ENCODE data around the gene ANKFN1.

ANKFN1 gene

DNA sequence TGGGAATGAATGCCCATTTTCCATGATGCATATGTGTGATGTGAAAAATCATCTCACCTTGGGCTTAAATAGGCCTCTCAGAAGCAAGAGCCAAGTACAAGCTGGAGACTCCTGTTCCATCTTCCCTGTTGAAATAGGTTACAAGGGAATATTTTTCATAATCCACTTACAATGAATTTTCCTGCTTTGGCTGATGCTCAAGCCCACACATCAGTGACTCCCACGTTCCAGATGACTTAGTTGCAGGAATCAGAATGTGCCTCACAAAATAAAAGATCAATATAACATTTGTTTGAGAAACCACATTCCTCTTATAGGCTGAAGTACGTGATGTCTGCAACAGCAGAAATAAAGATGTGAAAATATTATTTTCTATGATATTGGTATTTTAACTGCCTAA lies 24.1 kb downstream of the ANKFN1 start:
- Histone ChIP-seq H3K27ac (ENCODE audit: insufficient read depth, low read depth, low read length, poor library complexity, severe bottlenecking) (no peak overlapping the region), H3K4me3 (ENCODE audit: insufficient read depth, low read depth, low read length) (no peak overlapping the region), H3K4me1 (ENCODE audit: control insufficient read depth, insufficient read depth, low read length) (peaks cover 16% of the 10 kb centered on the region), H3K27me3 (ENCODE audit: control insufficient read depth, insufficient read depth, low read length, poor library complexity, severe bottlenecking) (no peaks in the 10 kb centered on the region), H3K9me3 (ENCODE audit: control insufficient read depth, low read length) (no peaks in the 10 kb centered on the region), H3K36me3 (ENCODE audit: control insufficient read depth, insufficient read depth, low read length) (no peaks in the 10 kb centered on the region)
- 90 to 100% methylated on average over 1 of the region's 2 CpGs for WGBS, 2 experiments

DNA sequence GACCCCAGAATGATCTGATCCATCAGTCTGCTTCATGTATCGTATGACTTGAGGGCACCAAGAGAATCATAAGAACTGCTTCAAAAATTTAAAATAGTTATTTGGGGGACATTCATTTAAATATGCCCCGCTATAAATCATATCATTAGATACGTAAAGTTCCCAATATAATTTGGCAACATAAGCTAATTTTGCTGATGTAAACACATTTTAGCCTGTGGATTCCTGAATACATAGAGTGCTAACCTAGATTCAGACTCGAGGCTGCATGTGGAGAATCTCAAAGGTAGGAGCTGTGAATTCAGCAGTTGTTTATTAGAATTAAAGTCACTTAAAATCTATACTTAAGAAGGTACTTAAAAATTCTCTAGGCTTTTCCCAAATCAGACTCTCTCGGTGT lies 24.9 kb downstream of the ANKFN1 start:
- H3K9me3 ChIP-seq (ENCODE audit: control insufficient read depth, low read length), result no peaks in the 10 kb centered on the region
- H3K27ac ChIP-seq (ENCODE audit: insufficient read depth, low read depth, low read length, poor library complexity, severe bottlenecking), result no peak overlapping the region
- WGBS, 2 experiments, result 92 to 100% methylated on average over 4 to 5 of the region's 5 CpGs
- H3K4me1 ChIP-seq (ENCODE audit: control insufficient read depth, insufficient read depth, low read length), result peaks cover 8% of the 10 kb centered on the region
- no peak overlapping the region for H3K4me3 ChIP-seq (ENCODE audit: insufficient read depth, low read depth, low read length)
- H3K27me3 ChIP-seq (ENCODE audit: control insufficient read depth, insufficient read depth, low read length, poor library complexity, severe bottlenecking), result no peaks in the 10 kb centered on the region
- no peaks in the 10 kb centered on the region for H3K36me3 ChIP-seq (ENCODE audit: control insufficient read depth, insufficient read depth, low read length)

DNA sequence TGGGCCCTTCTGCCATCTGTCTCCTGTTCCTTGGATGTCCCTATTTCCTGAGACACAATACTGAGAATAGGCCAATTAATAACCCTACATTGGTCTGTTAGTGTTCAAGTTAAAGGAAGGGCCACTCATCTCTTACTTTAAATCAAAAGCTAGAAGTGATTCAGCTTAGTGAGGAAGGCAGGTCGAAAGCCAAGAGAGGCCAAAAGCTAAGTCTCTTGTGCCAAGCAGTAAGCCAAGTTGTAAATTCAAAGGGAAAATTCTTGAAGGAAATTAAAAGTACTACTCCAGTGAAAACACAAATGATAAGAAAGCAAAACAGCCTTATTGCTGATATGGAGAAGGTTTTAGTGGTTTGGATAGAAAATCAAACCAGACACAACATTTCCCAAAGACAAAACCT lies 28.8 kb downstream of the ANKFN1 start:
- H3K36me3 ChIP-seq (ENCODE audit: control insufficient read depth, insufficient read depth, low read length), result no peaks in the 10 kb centered on the region
- H3K27ac ChIP-seq (ENCODE audit: insufficient read depth, low read depth, low read length, poor library complexity, severe bottlenecking), result no peak overlapping the region
- WGBS, 2 experiments, result 90 to 100% methylated on average over 1 of the region's 1 CpG
- H3K4me1 ChIP-seq (ENCODE audit: control insufficient read depth, insufficient read depth, low read length), result no peaks in the 10 kb centered on the region
- H3K4me3 ChIP-seq (ENCODE audit: insufficient read depth, low read depth, low read length), result no peak overlapping the region
- no peaks in the 10 kb centered on the region for H3K27me3 ChIP-seq (ENCODE audit: control insufficient read depth, insufficient read depth, low read length, poor library complexity, severe bottlenecking)
- H3K9me3 ChIP-seq (ENCODE audit: control insufficient read depth, low read length), result no peaks in the 10 kb centered on the region

DNA sequence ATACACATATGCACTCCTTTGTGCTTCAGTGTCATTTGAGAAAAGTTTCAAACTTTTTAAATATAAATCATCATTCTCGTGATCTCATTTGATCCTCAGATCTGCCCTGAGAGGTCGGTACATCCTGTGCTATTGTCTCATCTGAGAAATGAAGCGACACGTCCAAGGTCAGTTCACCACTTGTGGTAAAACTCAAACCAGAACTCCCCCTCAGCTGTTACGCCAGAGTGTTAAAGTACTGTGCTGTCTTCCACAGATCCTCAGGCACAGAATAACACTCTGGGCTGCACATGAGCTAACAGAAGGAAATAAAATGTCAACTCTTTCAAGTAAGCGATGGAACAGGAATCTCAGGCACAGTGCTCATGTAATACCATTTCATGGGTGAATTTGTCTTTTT lies 31.4 kb downstream of the ANKFN1 start:
- H3K27ac ChIP-seq (ENCODE audit: insufficient read depth, low read depth, low read length, poor library complexity, severe bottlenecking), result no peak overlapping the region
- no peaks in the 10 kb centered on the region for H3K36me3 ChIP-seq (ENCODE audit: control insufficient read depth, insufficient read depth, low read length)
- no peak overlapping the region for H3K4me3 ChIP-seq (ENCODE audit: insufficient read depth, low read depth, low read length)
- H3K27me3 ChIP-seq (ENCODE audit: control insufficient read depth, insufficient read depth, low read length, poor library complexity, severe bottlenecking), result no peaks in the 10 kb centered on the region
- no peaks in the 10 kb centered on the region for H3K4me1 ChIP-seq (ENCODE audit: control insufficient read depth, insufficient read depth, low read length)
- no peaks in the 10 kb centered on the region for H3K9me3 ChIP-seq (ENCODE audit: control insufficient read depth, low read length)
- WGBS, 2 experiments, result 95% methylated on average over 6 of the region's 6 CpGs

DNA sequence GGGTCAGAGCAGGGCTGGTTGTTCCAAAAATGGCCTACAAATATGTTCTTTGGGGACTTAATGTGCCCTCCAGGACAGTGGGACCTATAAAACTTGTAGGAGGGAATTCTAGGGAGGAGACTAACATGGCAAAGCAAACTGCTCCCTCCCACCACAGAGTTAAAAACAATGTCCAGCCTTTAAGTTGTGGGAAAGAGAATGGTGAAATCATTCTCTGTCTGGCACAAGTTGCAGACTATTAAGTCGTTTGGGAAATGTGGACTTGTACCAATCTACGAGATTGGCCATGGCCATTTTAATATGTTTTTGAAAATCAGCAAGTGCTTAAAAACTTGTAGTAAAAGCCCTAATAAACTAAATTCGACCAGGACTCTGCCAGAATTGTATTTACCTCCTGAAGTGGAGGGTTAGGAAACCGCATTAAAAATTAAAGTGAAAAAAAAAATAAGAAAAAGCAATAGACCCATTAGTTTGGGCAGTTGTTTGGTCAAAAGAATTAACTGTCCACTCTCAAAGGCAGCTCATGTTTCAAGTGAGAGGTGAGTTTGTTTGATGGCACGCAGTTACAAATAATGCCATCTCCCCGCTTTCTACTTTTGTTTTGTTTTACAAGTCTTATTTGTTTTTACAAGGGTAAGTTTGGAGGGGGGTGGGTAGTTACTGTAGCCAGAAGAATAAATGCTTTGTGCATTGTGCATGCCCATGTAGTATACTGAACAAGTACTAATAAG lies 32.4 kb downstream of the ANKFN1 start:
- H3K4me3 ChIP-seq (ENCODE audit: insufficient read depth, low read depth, low read length), result no peak overlapping the region
- no peaks in the 10 kb centered on the region for H3K36me3 ChIP-seq (ENCODE audit: control insufficient read depth, insufficient read depth, low read length)
- no peaks in the 10 kb centered on the region for H3K9me3 ChIP-seq (ENCODE audit: control insufficient read depth, low read length)
- H3K27ac ChIP-seq (ENCODE audit: insufficient read depth, low read depth, low read length, poor library complexity, severe bottlenecking), result no peak overlapping the region
- H3K4me1 ChIP-seq (ENCODE audit: control insufficient read depth, insufficient read depth, low read length), result no peaks in the 10 kb centered on the region
- no peaks in the 10 kb centered on the region for H3K27me3 ChIP-seq (ENCODE audit: control insufficient read depth, insufficient read depth, low read length, poor library complexity, severe bottlenecking)
- WGBS, 2 experiments, result 86 to 96% methylated on average over 5 to 6 of the region's 6 CpGs

DNA sequence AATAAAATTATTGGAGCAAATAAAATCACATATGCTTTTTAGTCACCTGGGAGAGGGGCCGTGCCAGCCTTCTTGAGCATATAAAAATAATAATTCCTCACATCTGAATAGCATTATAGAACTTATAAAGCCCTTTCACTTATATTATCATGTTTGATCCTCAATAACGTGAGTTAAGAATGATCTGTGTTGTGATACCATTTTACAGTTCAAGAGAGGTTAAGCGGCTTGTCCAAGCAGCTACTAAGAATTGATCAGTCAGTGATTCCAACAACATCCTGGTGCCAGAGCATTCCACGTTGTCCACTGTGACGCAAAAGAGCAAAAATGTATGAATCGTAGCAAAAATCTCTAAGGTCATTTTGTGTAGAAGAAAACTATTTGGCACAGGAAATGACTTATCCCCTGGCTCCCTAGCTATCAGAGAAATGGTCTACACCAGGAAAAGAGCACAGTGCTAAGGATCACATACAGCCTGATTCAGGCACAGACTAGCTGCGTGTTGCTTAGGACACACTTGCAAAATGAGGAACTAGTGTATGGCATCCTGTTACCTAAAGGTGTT lies 33.0 kb downstream of the ANKFN1 start:
- 94 to 95% methylated on average over 6 to 7 of the region's 7 CpGs for WGBS, 2 experiments
- H3K36me3 ChIP-seq (ENCODE audit: control insufficient read depth, insufficient read depth, low read length), result no peaks in the 10 kb centered on the region
- H3K9me3 ChIP-seq (ENCODE audit: control insufficient read depth, low read length), result no peaks in the 10 kb centered on the region
- no peak overlapping the region for H3K27ac ChIP-seq (ENCODE audit: insufficient read depth, low read depth, low read length, poor library complexity, severe bottlenecking)
- H3K4me3 ChIP-seq (ENCODE audit: insufficient read depth, low read depth, low read length), result no peak overlapping the region
- H3K4me1 ChIP-seq (ENCODE audit: control insufficient read depth, insufficient read depth, low read length), result no peaks in the 10 kb centered on the region
- no peaks in the 10 kb centered on the region for H3K27me3 ChIP-seq (ENCODE audit: control insufficient read depth, insufficient read depth, low read length, poor library complexity, severe bottlenecking)

DNA sequence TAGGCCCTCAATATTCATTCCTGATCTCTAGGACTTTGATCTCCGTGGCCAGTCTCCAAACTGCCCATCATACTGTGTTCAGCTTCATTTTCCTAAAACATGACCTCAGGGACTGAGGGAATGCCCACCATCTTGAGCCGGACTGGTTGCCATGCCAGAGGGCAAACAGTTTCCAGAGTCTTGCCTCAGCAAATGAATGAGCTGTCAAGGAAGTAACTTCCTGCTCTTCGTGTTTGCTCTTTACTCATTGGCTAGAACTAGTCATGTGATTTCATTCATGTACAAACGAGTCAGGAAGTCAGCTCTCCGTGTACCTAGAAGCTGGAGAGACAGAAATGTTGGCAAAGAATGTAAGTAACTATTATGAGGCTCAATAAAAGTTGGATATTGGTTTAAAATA lies 50.2 kb downstream of the ANKFN1 start:
- 81 to 84% methylated on average over 5 of the region's 5 CpGs for WGBS, 2 experiments
- H3K9me3 ChIP-seq (ENCODE audit: control insufficient read depth, low read length), result no peaks in the 10 kb centered on the region
- no peak overlapping the region for H3K4me3 ChIP-seq (ENCODE audit: insufficient read depth, low read depth, low read length)
- H3K4me1 ChIP-seq (ENCODE audit: control insufficient read depth, insufficient read depth, low read length), result no peaks in the 10 kb centered on the region
- H3K27ac ChIP-seq (ENCODE audit: insufficient read depth, low read depth, low read length, poor library complexity, severe bottlenecking), result no peak overlapping the region
- H3K27me3 ChIP-seq (ENCODE audit: control insufficient read depth, insufficient read depth, low read length, poor library complexity, severe bottlenecking), result no peaks in the 10 kb centered on the region
- H3K36me3 ChIP-seq (ENCODE audit: control insufficient read depth, insufficient read depth, low read length), result no peaks in the 10 kb centered on the region

DNA sequence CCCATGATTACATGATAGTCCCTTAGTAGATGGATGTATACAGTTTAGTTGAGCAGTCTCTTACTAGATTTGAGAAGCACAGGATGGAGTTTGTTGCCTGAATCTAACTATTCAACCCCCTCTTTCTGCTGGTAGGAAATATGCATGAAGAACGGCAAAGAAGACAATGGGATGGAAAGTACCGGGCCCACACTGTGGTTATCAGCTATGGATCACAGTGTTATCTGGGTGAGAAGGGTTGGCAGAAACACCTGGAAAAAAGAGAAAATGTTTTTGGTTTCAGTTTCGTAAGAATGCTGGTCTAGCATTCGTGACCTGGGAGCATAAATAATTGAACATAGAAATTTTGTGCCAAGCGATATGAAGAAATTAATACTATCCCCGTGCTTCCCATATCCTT lies 53.1 kb downstream of the ANKFN1 start:
- 93 to 96% methylated on average over 6 of the region's 6 CpGs for WGBS, 2 experiments
- Histone ChIP-seq H3K36me3 (ENCODE audit: control insufficient read depth, insufficient read depth, low read length) (no peaks in the 10 kb centered on the region), H3K9me3 (ENCODE audit: control insufficient read depth, low read length) (no peaks in the 10 kb centered on the region), H3K27ac (ENCODE audit: insufficient read depth, low read depth, low read length, poor library complexity, severe bottlenecking) (no peak overlapping the region), H3K4me3 (ENCODE audit: insufficient read depth, low read depth, low read length) (no peak overlapping the region), H3K27me3 (ENCODE audit: control insufficient read depth, insufficient read depth, low read length, poor library complexity, severe bottlenecking) (no peaks in the 10 kb centered on the region), H3K4me1 (ENCODE audit: control insufficient read depth, insufficient read depth, low read length) (no peaks in the 10 kb centered on the region)

DNA sequence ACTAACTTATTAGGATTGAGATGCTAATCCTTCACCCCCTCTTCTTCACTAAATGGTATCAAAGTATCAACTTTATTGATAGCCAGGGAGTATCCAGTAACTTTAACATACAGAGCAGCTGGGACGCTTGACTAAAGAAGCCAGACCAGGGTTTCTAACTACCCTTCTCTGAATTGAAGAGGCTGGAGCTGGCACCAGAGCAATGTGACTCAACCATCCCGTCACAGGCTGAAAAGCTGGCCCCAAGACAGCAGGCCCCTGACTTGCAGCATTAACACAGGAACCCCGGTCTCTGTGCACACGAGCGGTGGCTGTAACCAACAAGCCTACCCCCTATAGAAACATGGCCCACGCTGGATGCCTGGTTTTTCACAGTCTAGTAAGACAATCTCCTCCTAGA lies 59.8 kb downstream of the ANKFN1 start:
- H3K4me3 ChIP-seq (ENCODE audit: insufficient read depth, low read depth, low read length), result no peak overlapping the region
- no peaks in the 10 kb centered on the region for H3K4me1 ChIP-seq (ENCODE audit: control insufficient read depth, insufficient read depth, low read length)
- H3K9me3 ChIP-seq (ENCODE audit: control insufficient read depth, low read length), result no peaks in the 10 kb centered on the region
- no peaks in the 10 kb centered on the region for H3K36me3 ChIP-seq (ENCODE audit: control insufficient read depth, insufficient read depth, low read length)
- 89 to 97% methylated on average over 5 to 6 of the region's 6 CpGs for WGBS, 2 experiments
- H3K27ac ChIP-seq (ENCODE audit: insufficient read depth, low read depth, low read length, poor library complexity, severe bottlenecking), result no peak overlapping the region
- H3K27me3 ChIP-seq (ENCODE audit: control insufficient read depth, insufficient read depth, low read length, poor library complexity, severe bottlenecking), result no peaks in the 10 kb centered on the region

DNA sequence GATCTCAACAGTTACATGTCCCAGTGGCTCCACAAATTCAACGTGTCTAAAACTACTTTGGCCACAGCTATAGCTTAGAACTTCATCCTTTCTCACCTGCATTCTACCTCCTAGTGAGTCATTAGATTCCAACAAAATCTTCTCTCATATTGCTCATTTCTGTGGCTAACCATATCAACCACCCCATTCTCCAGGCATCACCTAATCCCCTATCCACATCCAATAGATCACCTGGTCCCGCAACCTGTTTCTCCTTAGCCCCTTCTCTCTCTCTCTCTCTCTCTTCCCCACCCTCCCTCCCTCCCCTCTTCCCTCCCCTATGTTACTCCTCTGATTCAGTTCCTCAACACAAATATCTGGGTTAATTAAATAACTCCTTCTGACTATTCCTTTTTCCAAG lies 64.6 kb downstream of the ANKFN1 start:
- Histone ChIP-seq H3K4me3 (ENCODE audit: insufficient read depth, low read depth, low read length) (no peak overlapping the region), H3K4me1 (ENCODE audit: control insufficient read depth, insufficient read depth, low read length) (peaks cover 5% of the 10 kb centered on the region), H3K9me3 (ENCODE audit: control insufficient read depth, low read length) (no peaks in the 10 kb centered on the region), H3K27me3 (ENCODE audit: control insufficient read depth, insufficient read depth, low read length, poor library complexity, severe bottlenecking) (no peaks in the 10 kb centered on the region), H3K36me3 (ENCODE audit: control insufficient read depth, insufficient read depth, low read length) (no peaks in the 10 kb centered on the region), H3K27ac (ENCODE audit: insufficient read depth, low read depth, low read length, poor library complexity, severe bottlenecking) (no peak overlapping the region)
- WGBS, 2 experiments, result 67 to 72% methylated on average over 2 of the region's 2 CpGs

All from ectodermal cell (in vitro differentiated cells).